ENCODE results near the gene WNT2B. TPM values are rescaled to one million over a fixed set of nuclear protein-coding genes. Genes with fewer than 3 reads are reported as not detected.
"Not testable (repeated sequence)": the region's sequence is repeated elsewhere in the genome, so short reads cannot be mapped to it uniquely, and the experiment has no call there.

The WNT2B gene
- total and polyA plus RNA-seq, 12 donors = 0.46 to 3.3 (median 2.2) TPM

GRCh38 chr1:112464501-112464900 lies 44.3 kb upstream of the WNT2B start:
- ATAC-seq (no peak), DNase-seq (no peak)
- Histone ChIP-seq H3K27me3 (no peaks in the 10 kb centered on the region), H3K9me3 (no peaks in the 10 kb centered on the region), H3K4me1 (peaks cover 3 to 39% (median 18%) of the 10 kb centered on the region in 9 donors), H3K4me3 (no peak overlapping the region), H3K36me3 (peaks cover 0 to 6% (median 0%) of the 10 kb centered on the region in 9 donors), H3K27ac (peak overlapping the region in 4 of 10 donors; percentile 7 to 84 (median 54))
- intact Hi-C loops (cut with DNase I) = loop anchor here in 2 of 10 donors (2.0 to 10.0 kb wide), 3 partner anchors 74 to 240 kb away; partner anchors contain the start of genes CAPZA1 (in 1 of the 2), RHOC (in 1 of the 2) and ST7L (in 1 of the 2)
- WGBS, 2 donors = 71 to 72% methylated on average over 4 of the region's 4 CpGs
- no peak for TF ChIP-seq CTCF (IDR thresholded peaks at IDR 0.05)

- H3K4me1 ChIP-seq = peaks cover 3 to 39% (median 18%) of the 10 kb centered on the region in 9 donors
- intact Hi-C loops (cut with DNase I) = loop anchor here in 3 of 10 donors (2.0 to 10.0 kb wide), 4 partner anchors 74 to 240 kb away; partner anchors contain the start of genes CAPZA1 (in 1 of the 3), RHOC (in 1 of the 3) and ST7L (in 1 of the 3)
- peak overlapping the region in 6 of 10 donors; percentile 11 to 84 (median 78) for H3K27ac ChIP-seq
- TF ChIP-seq CTCF (IDR thresholded peaks at IDR 0.05) = no peak
- H3K9me3 ChIP-seq = no peaks in the 10 kb centered on the region
- peaks cover 0 to 6% (median 0%) of the 10 kb centered on the region in 9 donors for H3K36me3 ChIP-seq
- no peaks in the 10 kb centered on the region for H3K27me3 ChIP-seq
- peak in 2 of 8 donors; percentile 3 to 6 for ATAC-seq
- no peak for DNase-seq
- no peak overlapping the region for H3K4me3 ChIP-seq
- 68 to 78% methylated on average over 5 of the region's 5 CpGs for WGBS, 2 donors
Measured at GRCh38 chr1:112465122-112465521, 43.6 kb upstream of the WNT2B start.

- TF ChIP-seq CTCF (IDR thresholded peaks at IDR 0.05) = peak; percentile 77 to 97 (median 90)
- intact Hi-C loops (cut with DNase I) = loop anchor here in 8 of 10 donors (1.0 to 10.0 kb wide), 6 partner anchors 73 to 239 kb away; partner anchors contain the start of genes CAPZA1 (in 1 of the 8), RHOC (in 1 of the 8) and ST7L (in 1 of the 8)
- Histone ChIP-seq H3K4me1 (peaks cover 3 to 33% (median 18%) of the 10 kb centered on the region in 9 donors), H3K27ac (peak overlapping the region; percentile 4 to 84 (median 74)), H3K4me3 (peak overlapping the region in 9 of 10 donors; percentile 12 to 59 (median 49)), H3K36me3 (peaks cover 0 to 6% (median 0%) of the 10 kb centered on the region in 9 donors), H3K27me3 (no peaks in the 10 kb centered on the region), H3K9me3 (no peaks in the 10 kb centered on the region)
- 0 to 1% methylated on average over 31 of the region's 31 CpGs for WGBS, 2 donors
- ATAC-seq (peak; percentile 93 to 98 (median 94)), DNase-seq (peak; percentile 94 to 97)
Measured at GRCh38 chr1:112466078-112466660, 42.6 kb upstream of the WNT2B start.

GRCh38 chr1:112470324-112470723 lies 38.4 kb upstream of the WNT2B start:
- H3K27ac ChIP-seq, H3K36me3 ChIP-seq, H3K27me3 ChIP-seq, ATAC-seq, H3K9me3 ChIP-seq, DNase-seq, H3K4me3 ChIP-seq: not testable (repeated sequence)
- intact Hi-C loops (cut with DNase I) = loop anchor here in 1 of 10 donors (5.0 kb wide), 1 partner anchor 83 kb away; no protein-coding TSS in a partner anchor
- 92 to 96% methylated on average over 7 of the region's 7 CpGs for WGBS, 2 donors
- peaks cover 0 to 19% (median 14%) of the 10 kb centered on the region in 9 donors for H3K4me1 ChIP-seq
